Prostate gland (tissue), 2 donors: ENCODE results near the gene NOVA1. TPM values are rescaled to one million over a fixed set of nuclear protein-coding genes. Genes with fewer than 3 reads are reported as not detected.

Experiments
- DNase-seq: peaks from one replicate; pipeline ENCODE4 v3.0.0-alpha.2; 2019; ENCODE audit warnings: low spot score
- H3K27ac ChIP-seq, 2 donors: fragments of 200-600 bp; sonication (generic); 2 replicates each; pipeline ENCODE4 v1.5.1; 2017 to 2019
- H3K27me3 ChIP-seq: fragments of 200-600 bp; sonication (generic); replicated peaks from 2 replicates; pipeline ENCODE4 v1.5.1; 2019; ENCODE audit not compliant: insufficient read depth
- H3K36me3 ChIP-seq, 2 donors: fragments of 200-600 bp; sonication (generic); 1 replicate in 1 of 2; 2 replicates in 1 of 2; pipeline versions ENCODE4 v1.5.1 to v1.8.1; 2017 to 2019
- H3K4me1 ChIP-seq: fragments of 200-600 bp; sonication (generic); replicated peaks from 2 replicates; pipeline ENCODE4 v1.5.1; 2019
- H3K4me3 ChIP-seq, 2 donors: fragments of 200-600 bp; sonication (generic); 2 replicates each; pipeline ENCODE4 v1.5.1; 2017 to 2019
- H3K9me3 ChIP-seq: fragments of 200-600 bp; sonication (generic); 2 replicates; pipeline ENCODE4 v1.5.1; 2017
- POLR2A ChIP-seq: fragments of 450-650 bp; IDR thresholded peaks from one replicate; pipeline ENCODE4 v1.6.1; 2016; ENCODE audit warnings: antibody characterized with exemption, mild to moderate bottlenecking
- POLR2AphosphoS5 ChIP-seq: sonication (generic); formaldehyde crosslinking; IDR thresholded peaks from one replicate; pipeline ENCODE4 v1.6.1; 2017; ENCODE audit warnings: antibody characterized with exemption
- WGBS: methylation state at CpG from one replicate; pipeline ENCODE4 v1.1.5; 2018; 5-methylcytosine and 5-hydroxymethylcytosine counted together
- intact Hi-C: fragments of 100-400 bp; cut with DNase I; formaldehyde crosslinking; loops from one replicate; pipeline ENCODE4 v1.14.2; 2022
- total RNA-seq, 2 donors: library from RNA; depleted of rRNA; stranded (reverse); fragments of >200 nt; gene quantifications; one replicate each; pipeline ENCODE4 v1.1.0, GENCODE V29; 2016
- TF ChIP-seq, protein P1 (sequence below), 4 experiments: fragments of 200-600 bp in 2 of 4; fragments of 450-650 bp in 2 of 4; sonication (generic) in 2 of 4; IDR thresholded peaks; 1 replicate in 3 of 4; 2 replicates in 1 of 4; pipeline ENCODE4 v1.5.1; 2016 to 2019; ENCODE audit warnings: antibody characterized with exemption in 4 of 4, mild to moderate bottlenecking in 2 of 4, moderate library complexity in 2 of 4

Gene NOVA1
- total RNA-seq, 2 donors from 2014 or later, result 1.8 to 8.1 TPM

DNA sequence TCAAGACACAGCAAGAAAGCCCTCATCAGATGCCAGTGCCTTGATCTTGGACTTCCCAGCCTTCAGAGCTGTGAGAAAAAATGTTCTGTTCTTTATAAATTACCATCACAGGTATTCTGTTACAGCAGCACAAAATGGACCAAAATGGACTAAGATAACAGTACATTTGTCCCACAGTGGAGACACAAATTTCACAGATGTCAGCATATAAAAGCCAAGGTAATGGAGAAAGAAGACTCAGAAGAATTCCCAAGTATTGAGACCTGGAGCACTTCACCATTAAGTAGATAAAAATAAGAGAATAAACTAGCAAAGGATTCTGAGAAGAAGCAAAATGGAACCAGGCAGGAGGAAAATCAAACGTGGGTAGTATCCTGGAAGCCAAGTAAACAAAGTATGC, 131.0 kb downstream of the NOVA1 start:
- TF ChIP-seq POLR2AphosphoS5 (no peak), POLR2A (no peak)
- TF ChIP-seq, protein P1, sequence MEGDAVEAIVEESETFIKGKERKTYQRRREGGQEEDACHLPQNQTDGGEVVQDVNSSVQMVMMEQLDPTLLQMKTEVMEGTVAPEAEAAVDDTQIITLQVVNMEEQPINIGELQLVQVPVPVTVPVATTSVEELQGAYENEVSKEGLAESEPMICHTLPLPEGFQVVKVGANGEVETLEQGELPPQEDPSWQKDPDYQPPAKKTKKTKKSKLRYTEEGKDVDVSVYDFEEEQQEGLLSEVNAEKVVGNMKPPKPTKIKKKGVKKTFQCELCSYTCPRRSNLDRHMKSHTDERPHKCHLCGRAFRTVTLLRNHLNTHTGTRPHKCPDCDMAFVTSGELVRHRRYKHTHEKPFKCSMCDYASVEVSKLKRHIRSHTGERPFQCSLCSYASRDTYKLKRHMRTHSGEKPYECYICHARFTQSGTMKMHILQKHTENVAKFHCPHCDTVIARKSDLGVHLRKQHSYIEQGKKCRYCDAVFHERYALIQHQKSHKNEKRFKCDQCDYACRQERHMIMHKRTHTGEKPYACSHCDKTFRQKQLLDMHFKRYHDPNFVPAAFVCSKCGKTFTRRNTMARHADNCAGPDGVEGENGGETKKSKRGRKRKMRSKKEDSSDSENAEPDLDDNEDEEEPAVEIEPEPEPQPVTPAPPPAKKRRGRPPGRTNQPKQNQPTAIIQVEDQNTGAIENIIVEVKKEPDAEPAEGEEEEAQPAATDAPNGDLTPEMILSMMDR (IDR thresholded peaks at IDR 0.05), result no peak
- Histone ChIP-seq H3K36me3 (no peaks in the 10 kb centered on the region), H3K4me3 (no peak overlapping the region), H3K9me3 (no peaks in the 10 kb centered on the region), H3K27ac (no peak overlapping the region), H3K27me3 (no peaks in the 10 kb centered on the region), H3K4me1 (no peaks in the 10 kb centered on the region)
- intact Hi-C loops, result no loop called here
- DNase-seq, result no peak
- WGBS, result 79% methylated on average over 1 of the region's 1 CpG

DNA sequence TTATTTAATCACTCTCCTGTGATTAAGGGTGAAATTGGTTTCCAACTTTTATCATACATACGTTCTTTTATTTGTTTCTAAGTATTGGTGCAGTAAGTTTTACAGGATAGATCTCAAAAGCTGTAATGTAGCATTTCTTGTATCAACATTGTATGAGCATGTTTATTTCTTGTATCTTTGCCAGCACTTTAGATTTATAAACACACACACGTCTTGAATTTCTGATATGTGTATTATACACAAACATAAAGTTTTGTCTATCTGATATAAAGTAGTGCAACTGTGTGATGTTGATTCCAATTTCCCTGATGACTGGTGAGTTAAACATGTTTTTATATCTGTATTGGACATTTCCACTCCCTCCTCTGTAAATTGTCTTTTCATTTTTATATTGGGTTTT, 134.7 kb downstream of the NOVA1 start:
- no peak overlapping the region for H3K4me3 ChIP-seq
- no peak for DNase-seq
- intact Hi-C loops, result no loop called here
- H3K27ac ChIP-seq, result no peak overlapping the region
- H3K9me3 ChIP-seq, result no peaks in the 10 kb centered on the region
- H3K4me1 ChIP-seq, result no peaks in the 10 kb centered on the region
- WGBS, result 23% methylated on average over 2 of the region's 2 CpGs
- TF ChIP-seq, protein P1 (IDR thresholded peaks at IDR 0.05), result no peak
- TF ChIP-seq POLR2A (no peak), POLR2AphosphoS5 (no peak)
- no peaks in the 10 kb centered on the region for H3K27me3 ChIP-seq
- H3K36me3 ChIP-seq, result no peaks in the 10 kb centered on the region

DNA sequence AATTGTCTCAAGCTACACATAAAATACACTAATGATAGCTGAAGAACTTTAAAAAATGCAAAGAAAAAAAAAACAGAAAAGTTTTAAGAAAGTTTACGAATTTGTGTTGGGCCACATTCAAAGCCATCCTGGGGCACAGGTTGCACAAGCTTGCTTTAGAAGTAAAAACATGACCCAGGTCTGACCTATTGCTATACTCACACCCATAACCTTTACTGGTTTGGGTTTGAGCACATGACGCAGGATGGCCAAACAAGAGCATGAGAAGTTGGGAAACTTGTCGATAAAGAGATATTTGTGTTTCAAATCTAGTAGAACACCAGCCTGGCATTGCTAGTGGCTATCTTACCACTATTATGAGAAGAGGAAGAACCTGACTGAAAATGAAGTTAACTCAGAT, 143.7 kb downstream of the NOVA1 start:
- intact Hi-C loops, result no loop called here
- Histone ChIP-seq H3K4me3 (no peak overlapping the region), H3K4me1 (no peaks in the 10 kb centered on the region), H3K9me3 (no peaks in the 10 kb centered on the region), H3K27ac (no peak overlapping the region), H3K36me3 (no peaks in the 10 kb centered on the region), H3K27me3 (no peaks in the 10 kb centered on the region)
- DNase-seq, result no peak
- WGBS, result 77% methylated on average over 3 of the region's 3 CpGs
- TF ChIP-seq POLR2AphosphoS5, result no peak
- no peak for TF ChIP-seq POLR2A
- TF ChIP-seq, protein P1 (IDR thresholded peaks at IDR 0.05), result no peak

DNA sequence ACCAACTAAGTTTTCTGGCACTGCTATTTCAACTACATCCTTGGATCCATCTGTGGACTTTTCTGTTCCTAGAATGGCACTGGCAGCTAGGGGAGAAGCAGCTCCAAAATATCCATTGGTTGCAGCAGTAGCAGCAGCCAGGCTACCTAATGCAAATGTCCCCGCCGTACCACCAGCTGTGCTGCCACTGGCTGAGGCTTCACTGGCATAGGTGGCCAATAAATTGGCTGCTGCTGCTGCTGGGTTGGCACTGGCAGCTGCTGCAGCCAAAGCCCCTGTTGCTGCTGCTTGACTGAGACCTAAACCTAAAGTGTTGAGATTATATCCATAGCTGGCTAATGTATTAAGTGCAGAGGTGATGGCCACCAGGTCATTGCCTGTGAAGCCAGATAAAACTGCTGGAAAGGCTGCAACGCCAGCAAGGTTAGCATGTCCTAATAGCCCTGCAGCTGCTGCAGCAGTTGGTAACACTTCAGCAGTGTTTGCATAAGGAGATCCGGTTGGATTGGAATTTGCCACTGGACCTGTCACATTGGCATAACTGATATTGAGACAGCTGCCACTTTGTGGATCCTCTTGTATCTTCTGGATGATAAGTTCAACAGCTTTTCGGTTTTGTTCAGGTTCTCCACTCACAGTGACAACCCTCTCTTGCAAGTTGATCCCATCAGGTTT, 149.5 kb downstream of the NOVA1 start:
- Histone ChIP-seq H3K4me3 (no peak overlapping the region), H3K9me3 (no peaks in the 10 kb centered on the region), H3K4me1 (no peaks in the 10 kb centered on the region), H3K27ac (no peak overlapping the region), H3K36me3 (no peaks in the 10 kb centered on the region), H3K27me3 (no peaks in the 10 kb centered on the region)
- no peak for TF ChIP-seq POLR2A
- TF ChIP-seq, protein P1 (IDR thresholded peaks at IDR 0.05), result no peak
- no peak for TF ChIP-seq POLR2AphosphoS5
- 78% methylated on average over 5 of the region's 5 CpGs for WGBS
- intact Hi-C loops, result no loop called here
- DNase-seq, result no peak

DNA sequence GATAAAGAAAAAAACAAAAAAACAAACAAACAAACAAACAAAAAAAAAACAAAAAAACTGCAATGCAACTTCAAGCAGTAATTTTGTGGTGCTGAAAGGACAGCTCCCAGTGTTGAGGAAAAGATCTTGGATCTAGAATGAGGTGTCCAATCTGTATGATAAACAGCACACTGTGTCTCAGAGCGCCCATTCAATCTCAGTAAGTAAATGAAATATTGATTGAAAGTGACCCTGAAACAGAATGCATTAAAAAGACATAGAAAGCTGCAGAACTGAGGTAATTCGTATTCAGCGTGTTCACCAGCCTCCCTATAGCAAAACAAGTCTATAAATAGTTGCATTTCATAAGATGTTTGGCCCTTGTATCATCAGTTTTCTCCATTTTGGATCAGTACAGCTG, 153.0 kb downstream of the NOVA1 start:
- DNase-seq, result no peak
- no peak overlapping the region for H3K4me3 ChIP-seq
- WGBS, result 67% methylated on average over 3 of the region's 3 CpGs
- no peaks in the 10 kb centered on the region for H3K27me3 ChIP-seq
- H3K27ac ChIP-seq, result no peak overlapping the region
- H3K9me3 ChIP-seq, result no peaks in the 10 kb centered on the region
- no peak for TF ChIP-seq POLR2AphosphoS5
- TF ChIP-seq POLR2A, result no peak
- TF ChIP-seq, protein P1 (IDR thresholded peaks at IDR 0.05), result no peak
- H3K36me3 ChIP-seq, result no peaks in the 10 kb centered on the region
- H3K4me1 ChIP-seq, result no peaks in the 10 kb centered on the region
- intact Hi-C loops, result no loop called here
